ENCODE measurements around the gene HAND2.

The HAND2 gene

GRCh38 chr4:173535165-173535902 is 5.3 kb upstream of the HAND2 start:
- no peak for DNase-seq

DNA sequence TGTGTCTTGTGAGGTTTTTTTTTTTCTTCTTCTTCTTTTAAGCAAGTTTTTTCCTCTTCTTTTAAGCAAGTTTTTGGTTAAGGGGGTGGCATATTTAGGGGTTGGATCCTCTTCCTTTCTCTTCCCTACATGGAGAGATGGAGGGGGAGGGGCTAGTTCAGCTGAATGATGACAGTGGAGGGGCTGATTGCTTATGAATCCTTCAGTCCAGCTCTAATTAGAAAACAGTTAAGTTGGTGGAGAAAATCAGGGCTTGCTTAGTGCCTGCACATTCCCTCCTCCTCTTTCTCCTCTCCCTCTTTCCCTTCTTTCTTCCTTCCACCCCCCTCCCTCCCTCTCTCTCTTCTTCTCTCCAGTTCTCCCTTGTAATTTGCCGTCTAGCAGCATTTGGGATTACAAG is 4.4 kb upstream of the HAND2 start:
- no peak for DNase-seq

DNA sequence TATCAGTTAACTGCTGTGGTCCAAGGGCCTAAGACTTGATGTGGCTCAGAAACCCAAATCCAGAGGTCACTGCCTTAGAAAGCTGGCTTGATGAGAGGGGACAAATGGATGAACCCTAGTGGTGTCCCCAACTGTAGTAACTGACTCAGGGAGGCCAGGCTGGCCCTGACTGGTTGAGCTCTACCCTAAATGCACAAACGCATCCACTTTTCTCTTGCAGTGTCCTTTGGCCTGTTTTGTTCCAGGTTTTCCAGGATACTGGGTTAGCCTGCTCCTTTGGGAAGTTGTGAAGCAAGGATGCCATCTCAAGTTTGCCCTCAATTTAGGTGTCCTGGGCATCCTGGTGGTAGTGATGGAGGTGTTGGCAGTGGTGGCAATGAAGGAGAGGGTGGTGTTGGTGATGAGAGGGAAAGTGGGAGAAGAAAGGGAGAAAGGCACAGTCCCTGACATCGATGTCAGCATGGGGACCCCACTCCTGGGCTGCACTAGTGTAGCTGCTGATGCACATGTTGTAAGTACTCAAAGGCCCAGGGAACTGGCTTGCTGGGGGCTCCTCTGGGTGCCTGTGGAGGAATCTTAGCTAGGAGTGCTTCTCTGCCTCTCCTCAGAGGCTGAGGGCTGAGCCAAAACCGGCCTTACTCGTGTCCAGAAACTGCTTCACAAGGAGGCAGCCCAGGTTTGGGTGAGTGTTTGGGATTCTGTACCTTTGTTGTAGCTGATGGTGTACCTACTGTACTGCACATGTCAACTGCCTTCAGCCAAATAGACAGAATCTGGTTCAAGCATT is 2.9 kb upstream of the HAND2 start:
- DNase-seq = no peak

DNA sequence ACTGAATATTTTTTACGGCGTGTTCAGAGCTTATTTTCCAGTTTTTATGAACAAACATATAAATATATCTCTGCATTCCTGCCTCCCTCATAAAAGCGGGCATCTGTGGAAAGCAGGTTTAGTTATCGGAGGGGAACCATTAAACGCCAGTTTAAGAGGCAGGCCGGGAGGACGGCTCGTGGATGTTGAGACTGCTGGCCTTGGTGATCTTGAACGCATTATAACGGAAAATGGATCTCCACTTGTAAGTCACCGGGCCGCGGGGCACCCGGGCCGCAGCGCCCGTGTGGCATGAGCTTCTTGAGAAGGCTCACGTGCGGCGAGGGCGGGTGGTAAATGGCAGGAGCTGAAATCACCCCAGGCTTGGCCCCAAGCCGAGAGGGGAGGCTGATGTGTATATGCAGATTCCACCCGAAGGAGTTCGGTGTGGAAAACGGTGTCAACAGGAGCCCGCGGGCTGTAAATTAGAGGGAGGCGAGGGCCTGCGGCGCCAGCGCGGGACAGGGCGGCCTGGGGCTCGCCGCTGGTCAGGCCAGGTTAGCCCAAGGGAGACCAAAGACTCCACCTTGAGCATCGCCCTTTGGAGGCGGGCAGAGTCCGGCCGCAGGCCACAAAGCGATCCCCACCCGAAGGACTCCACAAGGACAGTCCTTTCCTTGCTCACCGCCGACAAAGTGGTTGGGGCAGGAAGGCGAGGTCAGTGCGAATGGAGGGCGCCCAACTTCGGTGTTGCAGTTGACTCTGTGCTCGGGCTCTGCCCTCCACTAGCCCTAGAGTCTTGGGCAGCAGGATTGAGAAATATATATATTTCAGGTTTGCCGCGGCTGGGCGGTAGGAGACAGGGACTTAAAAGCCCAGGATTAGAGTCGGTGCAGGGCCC is 1.3 kb upstream of the HAND2 start:
- DNase-seq = no peak

DNA sequence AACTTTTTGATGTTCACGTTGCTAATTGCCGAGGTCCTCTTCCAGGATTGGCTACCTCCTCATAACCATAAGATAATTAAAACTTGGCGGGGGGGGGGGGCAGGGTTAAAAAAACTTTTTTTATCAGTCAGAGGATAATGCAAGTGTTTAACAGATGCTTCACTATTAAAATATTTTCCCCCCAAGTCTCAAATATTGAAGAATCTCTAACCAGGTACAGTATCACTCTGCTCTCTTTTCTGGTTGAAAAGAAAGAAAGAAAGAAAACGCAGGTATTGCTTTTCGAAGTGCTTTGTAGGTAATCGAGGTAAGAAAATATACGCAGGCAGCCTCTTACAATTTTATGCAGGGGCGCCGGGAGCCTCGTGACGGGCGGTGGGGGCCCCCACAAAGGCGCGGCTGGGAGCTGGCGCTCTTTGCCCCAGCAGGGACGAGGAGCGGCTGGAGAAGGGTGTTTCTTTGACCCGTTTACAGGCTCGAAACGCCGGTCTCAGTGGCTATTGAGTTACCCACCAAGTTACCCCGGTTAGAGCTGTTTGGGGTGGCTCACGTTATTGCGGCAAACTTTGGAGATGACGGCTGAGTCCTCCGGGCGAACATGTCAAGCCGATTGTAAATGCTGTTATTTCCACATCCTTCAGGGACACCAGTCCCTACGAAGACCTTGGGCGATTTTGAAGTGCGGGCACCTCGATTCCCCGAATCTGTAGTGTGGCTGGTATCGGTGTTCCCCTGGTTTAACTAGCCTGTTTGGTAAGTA is 477 bp upstream of the HAND2 start:
- no peak for DNase-seq

GRCh38 chr4:173528378-173529321 is 1.4 kb downstream of the HAND2 start:
- DNase-seq = no peak

DNA sequence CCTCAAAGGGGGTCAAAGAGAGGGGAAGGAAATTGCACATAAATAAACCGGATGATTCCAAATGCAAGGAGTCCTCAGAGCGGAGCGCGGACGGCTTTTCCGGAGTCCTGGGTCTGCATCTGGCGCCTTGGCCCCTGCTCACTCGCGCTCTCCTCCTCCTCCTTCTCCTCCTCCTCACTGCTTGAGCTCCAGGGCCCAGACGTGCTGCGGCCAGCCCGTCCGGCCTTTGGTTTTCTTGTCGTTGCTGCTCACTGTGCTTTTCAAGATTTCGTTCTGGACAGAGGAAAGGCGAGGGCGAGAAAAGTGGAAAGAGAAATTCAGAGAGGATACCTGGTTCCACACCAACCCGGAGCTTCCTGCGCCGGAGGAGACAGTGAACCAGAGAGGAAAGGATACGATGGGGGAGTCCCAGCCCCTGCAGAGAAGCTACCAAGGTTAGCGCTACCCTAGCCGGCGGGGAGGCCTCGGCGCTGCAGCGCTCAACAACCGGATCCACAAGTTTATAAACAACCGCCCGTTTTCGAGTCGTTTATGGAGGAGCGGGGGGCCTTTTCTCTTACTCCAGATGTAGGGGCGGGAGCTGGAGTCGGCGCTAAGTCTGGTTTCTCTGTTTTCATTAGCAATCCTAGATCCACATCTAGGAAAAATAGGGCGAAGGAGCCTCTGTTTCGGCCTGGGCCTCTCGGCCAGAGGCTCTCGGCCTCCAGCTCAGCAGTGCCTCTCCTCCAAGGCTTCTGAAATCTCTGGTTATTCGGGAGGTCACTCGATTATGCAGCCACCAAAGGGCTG is 2.7 kb downstream of the HAND2 start:
- DNase-seq = no peak

- no peak for DNase-seq
Measured at GRCh38 chr4:173526724-173527102, 3.3 kb downstream of the HAND2 start.

DNA sequence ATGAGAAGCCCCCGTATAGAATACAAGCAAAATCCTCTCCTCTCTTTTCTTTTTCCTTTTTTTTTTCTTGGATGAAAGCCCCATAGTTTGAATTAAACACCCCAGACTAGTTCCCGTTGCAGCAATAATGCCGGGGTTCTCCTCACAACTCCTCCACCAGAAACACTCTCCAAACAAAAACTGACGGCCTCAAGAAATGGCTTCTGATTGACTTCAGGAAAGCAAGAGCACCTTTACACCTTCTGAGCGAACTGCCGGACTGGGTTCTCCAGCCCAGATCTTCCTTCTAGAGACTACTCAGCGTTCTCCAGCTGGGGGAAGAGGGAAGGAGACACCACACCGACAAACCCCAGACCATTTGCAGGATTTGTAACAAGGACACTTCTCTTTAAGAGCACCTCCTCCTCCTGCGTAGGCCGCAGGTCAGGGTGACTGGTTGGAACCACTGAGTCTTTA is 4.0 kb downstream of the HAND2 start:
- no peak for DNase-seq

- DNase-seq = no peak
Measured at GRCh38 chr4:173525118-173526011, 4.7 kb downstream of the HAND2 start.

- DNase-seq = no peak
Measured at GRCh38 chr4:173524218-173525117, 5.6 kb downstream of the HAND2 start.

GRCh38 chr4:173522951-173523395 is 7.1 kb downstream of the HAND2 start:
- DNase-seq = no peak

GRCh38 chr4:173522160-173522950 is 7.7 kb downstream of the HAND2 start:
- DNase-seq = no peak

DNA sequence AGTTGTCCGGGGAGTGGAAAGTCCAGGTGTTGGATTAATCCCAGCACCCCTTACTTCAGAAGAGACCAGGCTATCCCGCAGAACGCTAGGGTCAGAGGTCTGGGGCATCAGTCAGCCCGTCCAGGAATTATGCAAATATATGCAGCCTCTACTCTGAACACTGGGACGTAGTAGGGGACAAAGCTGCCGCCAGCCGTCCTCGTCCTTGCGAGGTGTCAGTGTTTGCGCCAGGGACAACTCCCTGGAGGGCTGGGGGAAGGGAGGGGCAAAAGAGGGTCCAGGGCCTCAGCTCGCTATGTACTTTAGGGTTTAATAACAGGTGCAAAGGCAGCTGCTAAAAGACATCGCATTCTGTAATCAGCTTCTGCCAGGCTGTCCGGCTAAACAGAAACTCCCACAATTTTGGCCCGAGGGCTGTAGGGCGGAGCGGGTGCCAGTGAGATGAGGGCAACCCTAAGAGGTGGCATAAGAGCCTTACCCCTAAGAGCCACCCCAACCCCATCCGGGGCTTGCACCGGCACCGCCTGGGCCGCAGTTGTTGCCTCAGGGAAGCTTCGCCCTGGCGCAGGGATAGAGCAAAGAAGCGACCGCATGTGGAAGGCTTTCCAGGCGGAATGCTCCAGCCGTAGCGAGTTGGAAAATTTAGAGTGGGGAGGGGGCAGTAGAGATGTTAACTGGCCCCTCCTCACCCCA is 8.4 kb downstream of the HAND2 start:
- DNase-seq = no peak

- DNase-seq = no peak
Measured at GRCh38 chr4:173520921-173521466, 9.0 kb downstream of the HAND2 start.
